Measurements from ENCODE around the gene CLECL1.
"Not testable (repeated sequence)": the region's sequence is repeated elsewhere in the genome, so short reads cannot be mapped to it uniquely, and the experiment has no call there.

DNA sequence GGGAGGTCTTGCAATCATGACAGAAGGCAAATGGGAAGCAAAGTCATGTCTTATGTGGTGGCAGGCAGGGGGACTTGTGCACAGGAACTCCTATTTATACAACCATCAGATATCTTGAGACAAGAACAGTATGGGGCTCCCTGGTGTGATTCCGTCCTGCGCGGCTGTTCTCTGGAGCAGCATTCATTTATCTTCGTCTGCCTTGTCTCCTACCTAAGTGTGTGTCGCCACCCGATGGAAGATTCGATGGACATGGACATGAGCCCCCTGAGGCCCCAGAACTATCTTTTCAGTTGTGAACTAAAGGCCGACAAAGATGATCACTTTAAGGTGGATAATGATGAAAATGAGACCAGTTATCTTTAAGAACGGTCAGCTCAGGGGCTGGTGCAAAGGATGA is 37.7 kb downstream of the CLECL1 start:
- TF ChIP-seq, protein P1, sequence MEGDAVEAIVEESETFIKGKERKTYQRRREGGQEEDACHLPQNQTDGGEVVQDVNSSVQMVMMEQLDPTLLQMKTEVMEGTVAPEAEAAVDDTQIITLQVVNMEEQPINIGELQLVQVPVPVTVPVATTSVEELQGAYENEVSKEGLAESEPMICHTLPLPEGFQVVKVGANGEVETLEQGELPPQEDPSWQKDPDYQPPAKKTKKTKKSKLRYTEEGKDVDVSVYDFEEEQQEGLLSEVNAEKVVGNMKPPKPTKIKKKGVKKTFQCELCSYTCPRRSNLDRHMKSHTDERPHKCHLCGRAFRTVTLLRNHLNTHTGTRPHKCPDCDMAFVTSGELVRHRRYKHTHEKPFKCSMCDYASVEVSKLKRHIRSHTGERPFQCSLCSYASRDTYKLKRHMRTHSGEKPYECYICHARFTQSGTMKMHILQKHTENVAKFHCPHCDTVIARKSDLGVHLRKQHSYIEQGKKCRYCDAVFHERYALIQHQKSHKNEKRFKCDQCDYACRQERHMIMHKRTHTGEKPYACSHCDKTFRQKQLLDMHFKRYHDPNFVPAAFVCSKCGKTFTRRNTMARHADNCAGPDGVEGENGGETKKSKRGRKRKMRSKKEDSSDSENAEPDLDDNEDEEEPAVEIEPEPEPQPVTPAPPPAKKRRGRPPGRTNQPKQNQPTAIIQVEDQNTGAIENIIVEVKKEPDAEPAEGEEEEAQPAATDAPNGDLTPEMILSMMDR (IDR thresholded peaks at IDR 0.05) = not testable (repeated sequence)
- TF ChIP-seq POLR2A (IDR thresholded peaks at IDR 0.05) = not testable (repeated sequence)

Measured in upper lobe of left lung (tissue), 4 donors.